Uterus (tissue), 4 donors: ENCODE data around the gene DDX20. TPM values are rescaled to one million over a fixed set of nuclear protein-coding genes. Genes with fewer than 3 reads are reported as not detected.

Source experiments
- DNase-seq, 2 donors: peaks; one replicate each; pipeline ENCODE4 v3.0.0-alpha.2; 2019 to 2020
- H3K27ac ChIP-seq, 2 donors: fragments of 200-600 bp; sonication (generic); 1 replicate in 1 of 2; 2 replicates in 1 of 2; pipeline ENCODE4 v1.5.1; 2016 to 2018
- H3K27me3 ChIP-seq, 2 donors: fragments of 200-600 bp; sonication (generic); one replicate each; pipeline ENCODE4 v1.5.1; 2018 to 2019; ENCODE audit warnings: control low read depth in 1 of 2
- H3K36me3 ChIP-seq, 2 donors: fragments of 200-600 bp; sonication (generic); one replicate each; pipeline ENCODE4 v1.5.1; 2019; ENCODE audit warnings: control low read depth in 1 of 2
- H3K4me1 ChIP-seq, 2 donors: fragments of 200-600 bp; sonication (generic); one replicate each; pipeline ENCODE4 v1.5.1; 2018 to 2019; ENCODE audit warnings: control low read depth in 1 of 2
- H3K4me3 ChIP-seq, 2 donors: fragments of 200-600 bp; sonication (generic); 1 replicate in 1 of 2; 2 replicates in 1 of 2; pipeline ENCODE4 v1.5.1; 2018 to 2019; ENCODE audit warnings: mild to moderate bottlenecking in 1 of 2
- H3K9me3 ChIP-seq, 2 donors: fragments of 200-600 bp; sonication (generic); one replicate each; pipeline ENCODE4 v1.5.1; 2019; ENCODE audit warnings: control low read depth in 1 of 2
- CTCF ChIP-seq, 4 experiments: fragments of 200-600 bp in 2 of 4; fragments of 450-650 bp in 2 of 4; sonication (generic) in 2 of 4; IDR thresholded peaks; one replicate each; pipeline ENCODE4 v1.5.1; 2016 to 2019; ENCODE audit warnings: antibody characterized with exemption in 4 of 4, mild to moderate bottlenecking in 2 of 4, moderate library complexity in 1 of 4
- POLR2A ChIP-seq, 2 donors: fragments of 450-650 bp; IDR thresholded peaks; one replicate each; pipeline ENCODE4 v1.6.1; 2016; ENCODE audit warnings: antibody characterized with exemption in 2 of 2, mild to moderate bottlenecking in 1 of 2, moderate library complexity in 1 of 2
- intact Hi-C: fragments of 100-400 bp; cut with DNase I; formaldehyde crosslinking; loops from one replicate; pipeline ENCODE4 v1.15.1; 2023; ENCODE audit warnings: low total_unique reads
- total RNA-seq, 4 donors: library from RNA; depleted of rRNA in 3 of 4; stranded (reverse); fragments of >200 nt in 3 of 4; gene quantifications; one replicate each; pipeline versions ENCODE4 v1.1.0 to v1.2.4, GENCODE V29; 2014 to 2023
- donor health status: DM: yes; HTN: yes; CAD: no.

DDX20 gene
- total RNA-seq, 4 donors from 2014 or later = 13.3 to 38.2 (median 20.1) TPM

- Histone ChIP-seq H3K36me3 (no peaks in the 10 kb centered on the region), H3K9me3 (no peaks in the 10 kb centered on the region), H3K27me3 (no peaks in the 10 kb centered on the region), H3K27ac (peak overlapping the region; percentile 51 to 52), H3K4me1 (peaks cover 0 to 6% of the 10 kb centered on the region in 2 donors), H3K4me3 (no peak overlapping the region)
- peak in 1 of 2 donors; percentile 51 for DNase-seq
- TF ChIP-seq POLR2A (IDR thresholded peaks at IDR 0.05) (no peak), CTCF (IDR thresholded peaks at IDR 0.05) (no peak)
- intact Hi-C loops = no loop called here
Measured at GRCh38 chr1:111733183-111733991, 22.3 kb upstream of the DDX20 start.

- peaks cover 0 to 6% of the 10 kb centered on the region in 2 donors for H3K4me1 ChIP-seq
- DNase-seq = no peak
- no peaks in the 10 kb centered on the region for H3K36me3 ChIP-seq
- H3K4me3 ChIP-seq = no peak overlapping the region
- no peaks in the 10 kb centered on the region for H3K9me3 ChIP-seq
- peak overlapping the region; percentile 51 to 52 for H3K27ac ChIP-seq
- intact Hi-C loops = no loop called here
- H3K27me3 ChIP-seq = no peaks in the 10 kb centered on the region
- no peak for TF ChIP-seq POLR2A (IDR thresholded peaks at IDR 0.05)
- no peak for TF ChIP-seq CTCF (IDR thresholded peaks at IDR 0.05)
Measured at GRCh38 chr1:111733992-111734341, 21.7 kb upstream of the DDX20 start.

- no peaks in the 10 kb centered on the region for H3K9me3 ChIP-seq
- no peaks in the 10 kb centered on the region for H3K27me3 ChIP-seq
- no peak overlapping the region for H3K4me3 ChIP-seq
- H3K4me1 ChIP-seq = peaks cover 0 to 6% of the 10 kb centered on the region in 2 donors
- H3K36me3 ChIP-seq = no peaks in the 10 kb centered on the region
- H3K27ac ChIP-seq = no peak overlapping the region
- intact Hi-C loops = no loop called here
- DNase-seq = no peak
- no peak for TF ChIP-seq POLR2A (IDR thresholded peaks at IDR 0.05)
- no peak for TF ChIP-seq CTCF (IDR thresholded peaks at IDR 0.05)
Measured at GRCh38 chr1:111734426-111734825, 21.3 kb upstream of the DDX20 start.

DNA sequence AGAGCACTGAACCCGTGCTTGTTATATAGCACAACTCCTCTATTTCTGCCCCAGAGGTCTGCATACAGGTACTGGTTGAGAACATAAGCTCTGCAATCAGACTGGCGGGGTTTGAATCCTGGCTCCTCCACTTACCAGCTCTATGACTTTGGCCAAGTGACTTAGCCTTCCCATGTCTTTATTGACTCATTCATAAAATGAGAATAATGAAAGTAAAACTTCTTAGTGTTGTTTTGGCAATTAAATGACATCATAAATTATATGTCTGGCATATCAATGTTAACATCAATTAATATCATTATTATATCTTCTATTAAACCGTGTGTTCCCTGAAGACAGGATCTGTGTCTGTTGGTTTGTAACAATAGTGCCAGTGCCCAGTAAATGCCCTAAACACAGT lies 20.8 kb upstream of the DDX20 start:
- Histone ChIP-seq H3K36me3 (no peaks in the 10 kb centered on the region), H3K4me3 (no peak overlapping the region), H3K27ac (no peak overlapping the region), H3K4me1 (peaks cover 0 to 6% of the 10 kb centered on the region in 2 donors), H3K9me3 (no peaks in the 10 kb centered on the region), H3K27me3 (no peaks in the 10 kb centered on the region)
- no peak for TF ChIP-seq CTCF (IDR thresholded peaks at IDR 0.05)
- TF ChIP-seq POLR2A (IDR thresholded peaks at IDR 0.05) = no peak
- peak in 1 of 2 donors; percentile 2 for DNase-seq
- intact Hi-C loops = no loop called here

DNA sequence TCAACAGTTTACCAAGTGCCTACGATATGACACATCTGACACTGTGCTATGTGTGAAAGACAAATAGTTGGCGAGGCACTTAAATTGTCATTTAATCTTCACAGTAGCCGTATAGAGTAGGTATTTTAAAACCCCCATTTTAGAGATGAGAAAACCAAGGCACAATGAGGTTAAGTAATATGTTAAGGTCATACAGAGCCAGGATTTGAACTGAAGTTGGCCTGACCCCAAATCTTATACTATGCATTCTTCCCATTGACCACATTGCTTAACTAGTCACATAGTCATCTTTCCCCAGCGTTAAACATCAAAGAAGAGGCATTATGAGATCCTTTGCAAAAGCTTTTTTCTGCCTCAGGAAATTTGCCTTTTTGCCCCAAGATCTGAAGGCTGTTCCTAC lies 20.4 kb upstream of the DDX20 start:
- no peaks in the 10 kb centered on the region for H3K27me3 ChIP-seq
- DNase-seq = no peak
- no peak overlapping the region for H3K27ac ChIP-seq
- H3K36me3 ChIP-seq = no peaks in the 10 kb centered on the region
- intact Hi-C loops = no loop called here
- peaks cover 0 to 6% of the 10 kb centered on the region in 2 donors for H3K4me1 ChIP-seq
- H3K4me3 ChIP-seq = no peak overlapping the region
- H3K9me3 ChIP-seq = no peaks in the 10 kb centered on the region
- TF ChIP-seq CTCF (IDR thresholded peaks at IDR 0.05) (no peak), POLR2A (IDR thresholded peaks at IDR 0.05) (no peak)
